GM23338 (cell line): ENCODE measurements around the gene CDK14. TPM values are rescaled to one million over a fixed set of nuclear protein-coding genes. Genes with fewer than 3 reads are reported as not detected.

Source experiments
- ATAC-seq: fragments of 200-7000 bp; cut with Tn5 transposase; 3 replicates; pipeline ENCODE4 v1.9.1; 2020
- DNase-seq: peaks from one replicate; pipeline ENCODE4 v3.0.0-alpha.2; 2015; ENCODE audit warnings: low spot score
- H2AFZ ChIP-seq: fragments of 200-600 bp; sonication (generic); 2 replicates; pipeline ENCODE4 v1.8.0; 2016; ENCODE audit warnings: antibody characterized with exemption, mild to moderate bottlenecking, moderate library complexity
- H3F3A ChIP-seq: fragments of 200-600 bp; sonication (generic); replicated peaks from 2 replicates; pipeline ENCODE4 v1.8.0; 2017; ENCODE audit warnings: antibody characterized with exemption, mixed run types, low read depth
- H3K27ac ChIP-seq: fragments of 200-600 bp; sonication (generic); 2 replicates; pipeline ENCODE4 v1.6.1; 2016; ENCODE audit warnings: low read depth
- H3K27me3 ChIP-seq: fragments of 200-600 bp; sonication (generic); 2 replicates; pipeline ENCODE4 v1.8.0; 2016; ENCODE audit warnings: mild to moderate bottlenecking, mixed run types, moderate library complexity; ENCODE audit not compliant: insufficient read depth
- H3K36me3 ChIP-seq: fragments of 200-600 bp; sonication (generic); 2 replicates; pipeline ENCODE4 v1.8.0; 2016; ENCODE audit warnings: mild to moderate bottlenecking; ENCODE audit not compliant: insufficient read depth
- H3K4me1 ChIP-seq: fragments of 200-600 bp; sonication (generic); 2 replicates; pipeline ENCODE4 v1.8.0; 2016; ENCODE audit warnings: mild to moderate bottlenecking, moderate library complexity; ENCODE audit not compliant: insufficient read depth
- H3K4me2 ChIP-seq: fragments of 200-600 bp; sonication (generic); 2 replicates; pipeline ENCODE4 v1.7.1; 2017; ENCODE audit warnings: mixed run types
- H3K4me3 ChIP-seq: fragments of 200-600 bp; sonication (generic); 2 replicates; pipeline ENCODE4 v1.6.1; 2016; ENCODE audit warnings: mixed run types
- H3K79me2 ChIP-seq: fragments of 200-600 bp; sonication (generic); replicated peaks from 2 replicates; pipeline ENCODE4 v1.8.0; 2017; ENCODE audit warnings: mild to moderate bottlenecking; ENCODE audit not compliant: insufficient read depth
- H3K9me2 ChIP-seq: fragments of 200-600 bp; sonication (generic); 2 replicates; pipeline ENCODE4 v1.8.0; 2017; ENCODE audit not compliant: insufficient read depth
- H4K20me1 ChIP-seq: fragments of 200-600 bp; sonication (generic); replicated peaks from 2 replicates; pipeline ENCODE4 v1.8.0; 2017; ENCODE audit warnings: mild to moderate bottlenecking; ENCODE audit not compliant: insufficient read depth
- H3K27ac Mint-ChIP-seq: 2 replicates; pipeline ENCODE4 v1.8.0; 2020; ENCODE audit warnings: inconsistent platforms, mild to moderate bottlenecking, moderate library complexity, mixed read lengths
- H3K27me3 Mint-ChIP-seq: 3 replicates; pipeline ENCODE4 v1.8.0; 2022; ENCODE audit warnings: low read depth, mild to moderate bottlenecking, moderate library complexity, mixed read lengths, inconsistent platforms; ENCODE audit not compliant: insufficient read depth, poor library complexity
- H3K36me3 Mint-ChIP-seq: 3 replicates; pipeline ENCODE4 v1.8.0; 2021; ENCODE audit warnings: low read depth, mild to moderate bottlenecking, inconsistent platforms, moderate library complexity, mixed read lengths
- H3K4me1 Mint-ChIP-seq: 3 replicates; pipeline ENCODE4 v1.8.0; 2020; ENCODE audit warnings: mild to moderate bottlenecking, inconsistent platforms, mixed read lengths
- H3K4me3 Mint-ChIP-seq: 3 replicates; pipeline ENCODE4 v1.8.0; 2021; ENCODE audit warnings: moderate library complexity, mild to moderate bottlenecking, inconsistent platforms, mixed read lengths
- H3K9me3 Mint-ChIP-seq: 3 replicates; pipeline ENCODE4 v1.8.0; 2020; ENCODE audit warnings: moderate library complexity, mild to moderate bottlenecking, inconsistent platforms, mixed read lengths
- CTCF ChIP-seq, 2 experiments: fragments of 200-600 bp in 1 of 2; sonication (generic) in 1 of 2; conservative IDR thresholded peaks; 2 replicates each; pipeline versions ENCODE4 v1.5.1 to v1.6.1; 2016 to 2017; ENCODE audit warnings: antibody characterized with exemption in 2 of 2, low read depth in 2 of 2, mild to moderate bottlenecking in 2 of 2, moderate library complexity in 1 of 2
- ETS1 ChIP-seq: IDR thresholded peaks from 2 replicates; pipeline ENCODE4 v1.6.1; 2016; ENCODE audit warnings: antibody characterized with exemption
- EZH2 ChIP-seq: fragments of 200-600 bp; sonication (generic); IDR thresholded peaks from one replicate; pipeline ENCODE4 v1.8.0; 2017; ENCODE audit warnings: antibody characterized with exemption, mild to moderate bottlenecking, low read depth; ENCODE audit not compliant: unreplicated experiment
- EZH2phosphoT487 ChIP-seq: fragments of 200-600 bp; sonication (generic); IDR thresholded peaks from one replicate; pipeline ENCODE4 v1.8.1; 2018; ENCODE audit warnings: antibody characterized with exemption; ENCODE audit not compliant: unreplicated experiment
- NANOG ChIP-seq: IDR thresholded peaks from 2 replicates; pipeline ENCODE4 v1.6.1; 2016; ENCODE audit warnings: antibody characterized with exemption, borderline replicate concordance
- POLR2AphosphoS5 ChIP-seq: IDR thresholded peaks from 2 replicates; pipeline ENCODE4 v1.6.1; 2016; ENCODE audit warnings: antibody characterized with exemption, low read depth
- STAT1 ChIP-seq: IDR thresholded peaks from one replicate; pipeline ENCODE4 v1.6.1; 2016; ENCODE audit warnings: antibody characterized with exemption; ENCODE audit not compliant: unreplicated experiment
- ZNF114 ChIP-seq: fragments of 250-450 bp; sonication (Bioruptor Pico); IDR thresholded peaks from 2 replicates; pipeline ENCODE4 v1.5.0; 2020; ENCODE audit warnings: mild to moderate bottlenecking, moderate library complexity
- ZNF331 ChIP-seq: fragments of 250-450 bp; sonication (Bioruptor Pico); IDR thresholded peaks from 2 replicates; pipeline ENCODE4 v1.5.0; 2020; ENCODE audit warnings: low read depth, mild to moderate bottlenecking, moderate library complexity
- ZNF462 ChIP-seq: fragments of 250-450 bp; sonication (Bioruptor Pico); IDR thresholded peaks from 2 replicates; pipeline ENCODE4 v1.5.0; 2020; ENCODE audit warnings: mild to moderate bottlenecking, moderate library complexity
- polyA plus RNA-seq: library from polyadenylated mRNA; unstranded; fragments of >200 nt; fragmentation: Nextera tagmentation; extraction: Ambion mirVana; gene quantifications from 2 replicates; pipeline ENCODE4 v1.2.1, GENCODE V29; 2016
- total RNA-seq: library from RNA; depleted of rRNA; stranded (reverse); fragments of >200 nt; shearing (Covaris generic); gene quantifications from 2 replicates; pipeline ENCODE4 v1.2.3, GENCODE V29; 2014

The CDK14 gene
- total and polyA plus RNA-seq, 2 experiments from 2014 or later: 11.2 to 24.0 TPM

GRCh38 chr7:90966346-90966745 is 370.2 kb downstream of the CDK14 start (continued):
- TF ChIP-seq ZNF462 (CRISPR knock-in tag): no peak
- TF ChIP-seq STAT1: no peak
- TF ChIP-seq POLR2AphosphoS5: no peak
- no peak for TF ChIP-seq EZH2

GRCh38 chr7:90968871-90969270 is 372.8 kb downstream of the CDK14 start:
- ATAC-seq (no peak), DNase-seq (no peak)
- Mint-ChIP-seq H3K4me1 (peaks cover 45% of the 10 kb centered on the region), H3K27ac (no peak overlapping the region), H3K4me3 (no peak overlapping the region), H3K36me3 (peaks cover 14% of the 10 kb centered on the region; the same call in 2 of the 3 replicates), H3K9me3 (peaks cover 14% of the 10 kb centered on the region), H3K27me3 (peaks cover 2% of the 10 kb centered on the region)
- Histone ChIP-seq H3K79me2 (no peaks in the 10 kb centered on the region), H3K4me1 (peaks cover 26% of the 10 kb centered on the region), H4K20me1 (no peaks in the 10 kb centered on the region), H3K27me3 (no peaks in the 10 kb centered on the region), H2AFZ (no peak overlapping the region), H3F3A (no peaks in the 10 kb centered on the region), H3K4me3 (no peak overlapping the region), H3K9me2 (no peaks in the 10 kb centered on the region), H3K4me2 (no peak overlapping the region), H3K27ac (no peak overlapping the region), H3K36me3 (no peaks in the 10 kb centered on the region)
- TF ChIP-seq ZNF331 (CRISPR knock-in tag): no peak
- TF ChIP-seq ETS1: no peak
- no peak for TF ChIP-seq ZNF114 (CRISPR knock-in tag)
- TF ChIP-seq CTCF (conservative IDR thresholded peaks at IDR 0.05; ENCODE audit: low read depth in 2 of 2): no peak
- no peak for TF ChIP-seq EZH2phosphoT487
- no peak for TF ChIP-seq POLR2AphosphoS5
- TF ChIP-seq NANOG: no peak
- no peak for TF ChIP-seq EZH2
- TF ChIP-seq STAT1: no peak
